NCI-H2171 (cell line): ENCODE measurements around the gene SIRT6.
"Not testable (repeated sequence)": the region's sequence is repeated elsewhere in the genome, so short reads cannot be mapped to it uniquely, and the experiment has no call there.

Experiments
- DNase-seq: peaks from one replicate; lab custom pipeline; 2025; lab: John Stamatoyannopoulos, UW

SIRT6 gene

DNA sequence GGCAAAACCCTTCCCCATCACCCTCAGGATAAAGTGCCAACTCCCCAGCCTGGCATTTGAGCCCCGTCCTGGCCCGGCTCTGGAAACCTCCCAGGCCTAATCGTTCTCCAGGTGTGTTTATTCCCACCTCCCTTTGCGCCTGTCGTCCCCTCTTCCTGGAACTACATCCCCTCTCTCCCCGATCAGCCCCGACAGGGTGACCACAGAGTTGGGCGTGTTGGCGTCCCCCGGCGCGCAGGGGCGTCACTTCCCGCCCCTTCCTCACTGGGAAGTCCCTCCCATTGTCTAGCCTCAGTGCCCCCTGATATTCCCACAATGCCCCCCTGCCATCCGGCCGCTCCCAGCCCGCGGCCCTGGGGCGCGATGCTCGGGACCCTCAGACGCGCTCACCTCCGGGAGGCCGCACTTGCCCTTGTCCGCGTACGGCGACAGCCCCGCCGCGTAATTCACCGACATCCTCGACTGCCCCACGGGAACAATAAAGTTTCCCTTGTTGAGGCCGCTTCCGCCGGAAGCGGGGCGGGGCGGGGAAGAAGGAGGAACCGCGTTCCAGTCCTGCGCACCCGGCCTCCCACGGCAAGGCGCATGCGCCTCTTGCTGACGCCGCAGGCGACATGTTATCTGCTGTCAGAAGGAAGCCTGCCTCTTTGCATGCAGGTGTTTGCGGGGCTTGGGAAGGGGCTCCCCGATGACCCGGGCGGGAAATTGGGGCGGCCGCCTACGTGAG is at the start of gene SIRT6, which contains the start of gene ANKRD24:
SIRT6 (minus strand) TSS at position 480 of the 727 bp plus-strand sequence; CDS start at position 456, 24 bp downstream.
ANKRD24 (plus strand) TSS at position 606 of the 727 bp plus-strand sequence. CDS start 3,737 bp downstream, outside the sequence.
- DNase-seq = peak; percentile 96

GRCh38 chr19:4232139-4232538 is 49.8 kb upstream of the SIRT6 start:
- DNase-seq = not testable (repeated sequence)

GRCh38 chr19:4231521-4231920 is 49.2 kb upstream of the SIRT6 start:
- not testable (repeated sequence) for DNase-seq

GRCh38 chr19:4230237-4230636 is 47.9 kb upstream of the SIRT6 start:
- DNase-seq = not testable (repeated sequence)

- no peak for DNase-seq
Measured at GRCh38 chr19:4229179-4229931, 47.0 kb upstream of the SIRT6 start, which contains the start of gene EBI3. Gene EBI3, plus strand, starts transcription at chr19:4229523. Its CDS starts 28 bp downstream, at chr19:4229551.

DNA sequence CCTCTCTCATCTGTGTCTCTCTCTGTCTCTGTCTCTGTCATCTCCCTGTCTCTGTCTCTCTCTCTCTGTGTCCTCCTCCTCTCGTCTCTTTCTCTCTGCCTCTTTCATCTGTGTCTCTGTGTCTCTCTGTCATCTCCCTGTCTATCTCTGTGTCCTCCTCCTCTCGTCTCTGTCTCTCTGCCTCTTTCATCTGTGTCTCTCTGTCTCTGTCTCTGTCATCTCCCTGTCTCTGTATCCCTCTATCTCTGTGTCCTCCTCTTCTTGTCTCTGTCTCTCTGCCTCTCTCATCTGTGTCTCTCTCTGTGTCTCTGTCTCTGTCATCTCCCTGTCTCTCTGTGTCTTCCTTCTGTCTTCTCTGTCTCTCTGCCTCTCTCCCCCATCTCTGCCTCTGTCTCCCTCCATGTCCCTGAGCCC is 46.4 kb upstream of the SIRT6 start:
- no peak for DNase-seq

- DNase-seq = no peak
Measured at GRCh38 chr19:4227771-4228170, 45.4 kb upstream of the SIRT6 start.

- DNase-seq = no peak
Measured at GRCh38 chr19:4225885-4226284, 43.5 kb upstream of the SIRT6 start.

- no peak for DNase-seq
Measured at GRCh38 chr19:4224470-4224869, 42.1 kb upstream of the SIRT6 start.

- DNase-seq = no peak
Measured at GRCh38 chr19:4220188-4220587, 37.8 kb upstream of the SIRT6 start.

DNA sequence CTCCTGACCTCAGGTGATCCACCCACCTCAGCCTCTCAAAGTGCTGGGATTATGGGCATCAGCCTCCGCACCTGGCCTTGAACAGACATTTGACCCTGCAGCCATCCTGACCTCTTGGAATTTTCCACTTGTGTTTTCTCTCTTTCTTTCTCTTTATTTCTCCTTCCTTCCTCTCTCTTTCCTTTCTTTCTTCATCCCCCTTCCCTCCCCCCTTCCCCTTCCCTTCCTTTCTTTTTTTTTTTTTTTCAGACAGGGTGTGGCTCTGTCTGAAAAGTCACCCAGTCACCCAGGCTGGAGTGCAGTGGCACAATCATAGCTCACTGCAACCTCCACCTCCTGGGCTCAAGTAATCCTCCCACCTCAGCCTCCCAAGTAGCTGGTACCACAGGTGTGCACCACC is 36.2 kb upstream of the SIRT6 start:
- not testable (repeated sequence) for DNase-seq

DNA sequence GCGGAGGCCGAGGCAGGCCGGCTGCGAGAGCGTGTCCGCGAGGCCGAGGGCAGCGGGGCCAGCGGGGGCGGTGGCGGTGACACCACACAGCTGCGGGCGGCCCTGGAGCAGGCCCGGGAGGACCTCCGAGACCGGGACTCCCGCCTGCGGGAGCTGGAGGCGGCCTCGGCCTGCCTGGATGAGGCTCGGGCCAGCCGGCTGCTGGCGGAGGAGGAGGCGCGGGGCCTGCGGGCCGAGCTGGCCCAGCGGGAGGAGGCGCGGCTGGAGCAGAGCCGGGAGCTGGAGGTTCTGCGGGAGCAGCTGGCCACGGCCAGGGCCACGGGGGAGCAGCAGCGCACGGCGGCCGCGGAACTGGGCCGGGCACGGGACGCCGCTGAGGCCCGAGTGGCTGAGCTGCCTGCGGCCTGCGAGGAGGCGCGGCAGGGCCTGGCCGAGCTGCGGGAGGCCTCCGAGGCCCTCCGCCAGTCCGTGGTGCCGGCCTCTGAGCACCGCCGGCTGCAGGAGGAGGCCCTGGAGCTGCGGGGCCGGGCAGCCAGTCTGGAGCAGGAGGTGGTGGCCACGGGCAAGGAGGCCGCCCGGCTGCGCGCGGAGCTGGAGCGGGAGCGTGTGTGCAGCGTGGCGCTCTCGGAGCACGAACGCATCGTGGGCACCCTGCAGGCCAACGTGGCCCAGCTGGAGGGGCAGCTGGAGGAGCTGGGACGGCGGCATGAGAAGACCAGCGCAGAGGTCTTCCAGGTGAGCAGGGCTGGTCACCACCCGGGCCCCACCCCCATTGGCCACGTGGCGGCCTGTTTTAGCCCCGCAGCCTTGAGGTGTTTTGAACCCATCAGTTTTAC is 35.3 kb upstream of the SIRT6 start:
- DNase-seq = no peak

DNA sequence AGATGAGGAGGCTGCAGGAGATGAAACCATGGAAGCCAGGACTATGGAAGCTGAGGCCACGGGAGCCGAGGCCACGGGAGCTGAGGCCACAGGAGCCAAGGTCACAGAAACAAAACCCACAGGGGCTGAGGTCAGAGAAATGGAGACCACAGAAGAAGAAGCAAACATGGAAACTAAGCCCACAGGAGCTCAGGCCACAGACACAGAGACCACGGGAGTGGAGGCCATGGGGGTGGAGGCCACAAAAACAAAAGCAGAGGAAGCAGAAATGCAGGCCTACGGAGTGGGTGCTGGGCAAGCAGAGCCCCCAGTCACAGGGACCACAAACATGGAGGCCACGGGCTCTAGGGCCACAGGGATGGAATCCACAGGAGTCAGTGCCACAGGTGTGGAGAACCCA is 34.5 kb upstream of the SIRT6 start:
- no peak for DNase-seq

DNA sequence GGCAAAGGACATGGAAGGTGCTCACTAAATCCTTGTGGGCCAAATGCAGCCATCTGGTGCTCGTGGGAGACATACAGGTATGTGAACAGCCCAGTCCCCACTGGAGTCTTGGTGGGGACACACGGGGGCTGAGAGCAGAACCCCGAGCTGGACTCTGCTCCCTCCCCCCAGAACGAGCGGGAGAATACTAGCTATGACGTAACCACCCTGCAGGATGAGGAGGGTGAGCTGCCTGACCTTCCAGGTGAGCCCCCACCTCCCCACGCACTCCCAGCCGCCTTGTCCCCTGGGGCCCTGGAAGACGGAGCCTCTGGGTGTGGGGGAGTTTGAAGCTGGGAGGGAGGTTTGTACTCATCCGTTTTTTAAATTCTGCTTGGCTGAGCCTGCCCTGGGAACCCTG is 33.4 kb upstream of the SIRT6 start:
- DNase-seq = no peak

DNA sequence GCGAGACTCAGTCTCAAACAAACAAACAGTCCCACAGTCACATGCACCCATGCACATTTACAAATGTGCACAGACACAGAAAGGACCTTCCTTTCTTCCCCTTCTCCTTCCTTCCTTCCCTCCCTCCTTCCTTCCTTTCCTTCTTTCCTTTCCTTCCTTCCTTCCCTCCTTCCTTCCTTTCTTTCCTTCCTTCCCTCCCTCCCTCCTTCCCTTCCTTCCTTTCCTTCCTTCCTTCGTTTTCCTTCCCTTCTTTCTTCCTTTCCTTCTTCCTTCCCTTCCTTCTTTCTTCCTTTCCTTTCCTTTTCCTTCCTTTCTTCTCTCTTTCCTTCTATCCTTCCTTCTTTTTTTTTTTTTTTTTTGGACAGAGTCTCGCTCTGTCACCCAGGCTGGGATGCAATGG is 30.8 kb upstream of the SIRT6 start:
- no peak for DNase-seq

- DNase-seq = no peak
Measured at GRCh38 chr19:4210166-4210731, 27.9 kb upstream of the SIRT6 start.

GRCh38 chr19:4208385-4209094 is 26.2 kb upstream of the SIRT6 start:
- DNase-seq = peak; percentile 38

DNA sequence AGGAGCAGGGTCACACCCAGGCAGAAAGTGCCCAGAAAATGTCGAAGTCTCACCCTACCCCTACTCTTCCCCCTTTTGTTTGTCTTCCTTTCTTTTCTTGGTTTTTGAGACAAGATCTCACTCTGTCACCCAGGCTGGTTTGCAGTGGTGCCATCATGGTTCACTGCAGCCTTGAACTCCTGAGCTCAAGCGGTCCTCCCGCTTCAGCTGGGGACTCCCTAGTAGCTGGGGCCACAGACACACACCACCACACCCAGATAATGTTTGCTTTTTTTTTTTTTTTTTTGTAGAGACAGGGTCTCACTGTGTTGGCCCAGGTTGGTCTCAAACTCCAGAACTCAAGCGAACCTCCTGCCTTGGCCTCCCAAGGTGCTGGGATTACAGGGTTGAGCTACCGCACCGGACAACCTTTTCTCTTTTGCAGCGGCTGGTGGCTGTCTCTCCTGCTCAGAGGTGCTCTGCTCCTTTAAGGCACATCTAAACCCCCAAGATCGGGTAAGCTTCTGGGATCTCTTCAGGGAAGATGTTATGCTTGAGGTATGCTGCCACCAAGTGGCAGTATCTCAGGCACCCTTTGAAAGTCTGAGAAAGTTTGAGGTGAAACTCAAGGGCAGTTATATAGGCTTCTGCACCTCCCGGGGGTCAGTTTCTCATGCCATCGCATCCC is 24.6 kb upstream of the SIRT6 start:
- no peak for DNase-seq

GRCh38 chr19:4201798-4202197 is 19.4 kb upstream of the SIRT6 start:
- no peak for DNase-seq

DNA sequence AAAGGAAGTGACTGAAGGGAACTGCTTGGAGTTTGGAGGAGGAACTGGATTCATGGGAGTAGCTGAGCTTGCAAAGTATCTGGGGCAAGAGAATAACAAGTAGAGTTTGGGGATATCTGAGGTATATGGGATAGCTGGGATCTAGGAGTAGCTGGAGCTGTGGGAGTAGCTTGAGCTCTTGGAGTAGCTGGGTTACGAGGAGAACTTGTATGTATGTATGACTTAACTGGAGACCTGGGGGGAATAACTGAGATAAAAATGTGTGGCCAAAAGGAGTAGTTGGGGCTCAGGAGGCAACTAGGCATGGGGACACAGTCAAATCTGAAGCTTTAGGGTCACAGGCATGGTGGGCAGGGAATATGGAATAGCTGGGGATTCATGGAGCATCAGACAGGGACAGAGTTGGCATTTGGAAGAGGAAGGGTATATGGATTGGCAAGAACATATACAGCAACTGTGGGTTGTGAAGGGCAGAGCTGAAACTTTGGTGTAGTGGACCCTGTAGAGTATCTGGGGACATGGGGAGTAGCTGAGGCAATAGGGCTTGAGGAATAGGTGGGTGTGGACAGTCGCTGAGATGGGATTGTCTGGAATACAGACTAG is 18.7 kb upstream of the SIRT6 start:
- DNase-seq = no peak
